IPS-NIHi7 (cell line): ENCODE results near the gene TRABD.
"Not testable (repeated sequence)": the region's sequence is repeated elsewhere in the genome, so short reads cannot be mapped to it uniquely, and the experiment has no call there.

ENCODE experiments used
- DNase-seq: peaks from one replicate; pipeline ENCODE4 v3.0.0; 2012; ENCODE audit warnings: mixed read lengths; ENCODE audit errors: extremely low spot score

TRABD gene

GRCh38 chr22:50185375-50186087 is at the start of gene TRABD:
Gene TRABD, plus strand, starts transcription at chr22:50185913. Its CDS starts 7,148 bp downstream, at chr22:50193061.
- DNase-seq, result peak; percentile 97

- no peak for DNase-seq
Observed at GRCh38 chr22:50136581-50137015, 49.1 kb upstream of the TRABD start.

GRCh38 chr22:50137277-50137676 is 48.4 kb upstream of the TRABD start:
- not testable (repeated sequence) for DNase-seq

- DNase-seq, result no peak
Observed at GRCh38 chr22:50138041-50138440, 47.7 kb upstream of the TRABD start.

GRCh38 chr22:50138988-50139387 is 46.7 kb upstream of the TRABD start:
- no peak for DNase-seq

GRCh38 chr22:50139843-50140415 is 45.8 kb upstream of the TRABD start:
- DNase-seq, result no peak

GRCh38 chr22:50140615-50141014 is 45.1 kb upstream of the TRABD start:
- no peak for DNase-seq

GRCh38 chr22:50141462-50141861 is 44.3 kb upstream of the TRABD start:
- DNase-seq, result no peak

- peak; percentile 70 for DNase-seq
Observed at GRCh38 chr22:50141891-50142363, 43.8 kb upstream of the TRABD start.

GRCh38 chr22:50143096-50143495 is 42.6 kb upstream of the TRABD start:
- no peak for DNase-seq

- no peak for DNase-seq
Observed at GRCh38 chr22:50144005-50144614, 41.6 kb upstream of the TRABD start.

GRCh38 chr22:50145721-50146438 is 39.8 kb upstream of the TRABD start:
- peak; percentile 8 for DNase-seq

GRCh38 chr22:50146439-50147238 is 39.1 kb upstream of the TRABD start:
- DNase-seq, result peak; percentile 7

- not testable (repeated sequence) for DNase-seq
Observed at GRCh38 chr22:50147258-50148165, 38.2 kb upstream of the TRABD start.

- no peak for DNase-seq
Observed at GRCh38 chr22:50148166-50148500, 37.6 kb upstream of the TRABD start.

- peak; percentile 92 for DNase-seq
Observed at GRCh38 chr22:50148991-50149721, 36.6 kb upstream of the TRABD start.

- DNase-seq, result no peak
Observed at GRCh38 chr22:50150161-50151129, 35.3 kb upstream of the TRABD start.
